GM19467 (cell line): ENCODE data around the gene TLL1.

Source experiments
- ATAC-seq: cut with Tn5 transposase; IDR thresholded peaks from one replicate; pipeline ENCODE4 v1.9.1; 2021; ENCODE audit warnings: mild to moderate bottlenecking, moderate library complexity; ENCODE audit not compliant: unreplicated experiment

TLL1 gene

GRCh38 chr4:165970703-165971420, 97.8 kb downstream of the TLL1 start:
- no peak for ATAC-seq

- ATAC-seq: no peak
These were observed 98.4 kb downstream of the TLL1 start for GRCh38 chr4:165971446-165971845.

DNA sequence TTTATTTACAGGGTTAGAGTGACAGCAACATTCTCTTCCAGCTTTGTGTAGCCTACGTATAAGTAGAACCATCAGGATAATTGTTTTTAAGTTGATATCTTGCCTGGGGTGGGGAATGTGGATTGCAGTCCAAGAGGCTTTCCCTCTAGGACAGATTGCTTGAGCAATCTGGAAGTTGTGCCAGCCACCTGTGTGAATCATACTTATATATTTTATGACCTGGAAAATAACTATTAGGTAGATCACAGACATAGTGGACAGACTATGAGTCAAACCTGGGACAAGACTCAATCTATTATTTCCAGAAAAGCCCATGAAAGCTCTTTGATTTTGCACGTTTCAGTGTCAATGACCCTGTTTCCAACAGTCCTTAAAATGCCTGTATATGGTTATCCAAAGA, 98.9 kb downstream of the TLL1 start:
- no peak for ATAC-seq

DNA sequence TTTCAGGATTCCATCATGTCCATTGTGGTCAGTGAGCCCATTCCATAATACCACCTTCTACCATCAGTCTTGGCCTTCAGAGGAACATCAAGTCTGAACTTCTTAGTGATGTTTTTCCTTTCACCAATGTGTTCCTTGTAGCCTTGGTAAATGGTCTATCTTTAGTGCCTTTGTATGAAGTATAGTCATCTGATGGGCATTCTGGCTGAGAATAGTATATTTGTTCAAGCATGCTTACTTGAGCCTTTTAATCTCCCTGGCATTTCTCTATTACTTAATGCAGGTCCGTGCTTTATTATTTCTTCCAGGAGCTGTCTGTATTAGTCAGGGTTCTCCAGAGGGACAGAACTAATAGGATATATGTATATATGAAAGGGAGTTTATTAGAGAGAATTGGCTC, 99.7 kb downstream of the TLL1 start:
- ATAC-seq: no peak

DNA sequence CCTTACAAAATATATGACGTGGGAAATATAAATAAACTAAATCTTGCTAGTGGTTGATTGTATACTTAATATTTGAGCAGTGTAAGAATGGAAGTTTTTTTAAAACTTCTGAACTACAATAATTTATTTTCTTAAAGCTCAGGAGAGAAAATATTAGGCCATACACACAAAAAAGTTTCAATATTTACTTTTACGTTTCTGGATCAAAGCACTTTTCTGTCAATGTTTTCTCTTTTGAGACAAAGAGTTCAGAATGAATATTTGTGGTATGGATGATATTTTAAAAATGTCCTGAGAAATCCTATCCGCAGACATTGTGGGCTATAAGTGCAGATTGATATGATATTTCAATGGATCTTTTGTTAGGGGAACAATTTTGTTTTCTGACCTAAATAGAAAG, 109.9 kb downstream of the TLL1 start:
- ATAC-seq: no peak

- ATAC-seq: no peak
These were observed 114.1 kb downstream of the TLL1 start for GRCh38 chr4:165986956-165987698.

GRCh38 chr4:165991325-165992180, 118.5 kb downstream of the TLL1 start:
- no peak for ATAC-seq

DNA sequence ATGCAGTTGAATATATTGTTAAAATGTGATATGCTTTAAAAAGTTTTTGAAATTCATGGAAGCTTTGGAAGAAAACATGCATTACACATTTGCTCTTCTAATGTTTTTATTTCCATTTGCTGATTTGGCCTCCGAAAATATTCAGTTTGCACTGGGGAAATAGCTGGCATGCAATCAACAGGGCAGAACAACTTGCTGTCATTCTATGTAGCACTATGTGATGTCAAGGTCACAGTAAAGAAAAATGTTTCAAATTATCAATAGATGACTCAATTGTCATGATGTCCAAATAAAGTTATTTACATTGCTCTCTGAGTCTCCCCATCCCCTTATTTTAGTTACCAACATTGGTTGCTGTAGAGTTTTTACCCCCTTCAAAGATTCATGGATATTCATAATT, 119.2 kb downstream of the TLL1 start:
- no peak for ATAC-seq

DNA sequence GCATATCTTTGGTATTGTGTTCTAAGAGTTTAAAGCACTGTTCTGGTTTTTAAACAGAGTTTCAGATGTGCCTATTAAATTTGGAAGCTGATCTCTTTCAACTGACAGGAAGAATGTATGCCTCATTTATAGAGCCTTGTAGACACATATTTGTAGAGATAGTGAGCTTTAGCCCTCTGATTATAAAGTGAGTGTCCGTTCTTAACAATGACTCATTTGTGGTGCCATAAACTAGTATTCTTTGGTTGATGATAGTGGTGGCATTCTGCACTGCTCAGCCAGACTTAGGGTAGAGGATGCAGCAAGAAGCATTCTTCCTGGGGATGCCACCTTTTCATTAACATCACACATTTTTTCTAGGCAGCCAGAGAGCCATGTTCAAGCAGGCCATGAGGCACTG, 121.7 kb downstream of the TLL1 start:
- no peak for ATAC-seq

- ATAC-seq: no peak
These were observed 130.8 kb downstream of the TLL1 start for GRCh38 chr4:166003811-166004210.

DNA sequence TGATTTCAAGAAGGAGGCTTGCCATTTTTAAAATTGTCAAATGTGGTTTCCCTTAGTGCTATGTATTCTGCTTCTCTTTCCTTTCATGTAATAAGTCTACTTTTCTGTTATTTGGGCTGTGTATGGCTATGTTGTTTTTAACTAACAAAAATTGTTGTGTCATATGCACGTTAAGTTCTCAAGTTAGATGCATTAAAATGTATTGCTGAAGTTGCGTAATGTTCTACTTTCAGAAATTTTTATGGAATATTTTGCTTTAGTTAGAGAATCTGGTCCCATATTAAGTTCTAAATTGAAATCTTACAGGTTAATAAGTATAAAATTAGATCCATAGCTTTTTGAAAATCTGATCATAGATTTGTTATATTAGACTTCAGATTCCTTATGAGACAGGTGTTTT, 133.2 kb downstream of the TLL1 start:
- ATAC-seq: no peak

GRCh38 chr4:166008510-166008909, 135.5 kb downstream of the TLL1 start:
- ATAC-seq: no peak

GRCh38 chr4:166012129-166013030, 139.3 kb downstream of the TLL1 start:
- ATAC-seq: no peak

DNA sequence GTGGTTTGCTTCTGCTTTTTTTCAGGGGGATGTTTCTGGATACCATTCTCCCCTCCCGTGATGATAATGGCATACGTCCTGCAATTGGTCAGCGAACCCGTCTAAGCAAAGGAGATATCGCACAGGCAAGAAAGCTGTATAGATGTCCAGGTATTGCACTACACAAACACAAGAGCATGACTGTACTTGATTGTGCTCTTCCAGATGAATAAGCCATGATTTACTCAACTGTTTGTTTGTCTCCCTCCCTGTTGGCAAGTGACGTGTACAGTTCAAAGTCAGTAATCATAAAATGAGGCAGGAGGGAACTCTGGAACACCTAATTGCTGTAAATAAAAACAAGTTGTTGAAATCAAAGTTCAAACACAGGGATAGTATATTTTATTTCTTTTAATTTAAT, 141.4 kb downstream of the TLL1 start:
- ATAC-seq: no peak

- no peak for ATAC-seq
These were observed 144.8 kb downstream of the TLL1 start for GRCh38 chr4:166017804-166018203.

DNA sequence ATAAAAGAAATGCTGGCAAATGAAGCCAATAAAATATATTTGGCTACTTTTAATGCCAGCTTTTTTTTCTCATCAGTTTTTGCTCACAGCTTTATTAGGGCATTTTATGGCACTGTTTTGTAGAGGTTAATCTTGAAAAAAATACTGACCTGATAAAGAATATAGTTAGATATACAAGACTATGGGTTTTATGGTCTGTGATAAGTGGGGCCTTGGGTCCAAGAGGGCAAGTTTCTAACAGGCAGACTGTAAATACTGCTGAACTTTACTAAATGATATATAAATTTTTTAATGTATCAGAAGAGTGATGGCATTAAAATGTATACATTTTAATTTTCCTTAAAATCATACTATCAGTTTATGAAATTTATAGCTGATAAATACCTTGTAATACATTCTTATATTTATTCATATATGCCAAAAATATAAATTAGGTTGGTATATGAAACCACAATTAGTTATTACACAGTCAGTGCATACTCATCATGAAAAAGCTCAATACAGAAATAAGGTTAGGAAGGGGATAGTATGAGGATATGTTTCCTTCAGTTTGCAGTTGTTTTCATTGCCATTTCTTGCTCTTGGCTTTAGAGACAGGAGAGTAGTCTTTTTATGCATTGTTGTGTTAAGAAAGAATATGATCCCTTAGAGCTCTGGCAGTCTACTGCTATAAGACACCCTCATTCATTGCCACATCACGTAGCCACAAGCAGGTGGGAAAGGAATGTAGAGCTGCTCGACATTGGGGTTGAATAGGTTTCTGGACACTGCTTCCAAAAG, 146.6 kb downstream of the TLL1 start:
- no peak for ATAC-seq

DNA sequence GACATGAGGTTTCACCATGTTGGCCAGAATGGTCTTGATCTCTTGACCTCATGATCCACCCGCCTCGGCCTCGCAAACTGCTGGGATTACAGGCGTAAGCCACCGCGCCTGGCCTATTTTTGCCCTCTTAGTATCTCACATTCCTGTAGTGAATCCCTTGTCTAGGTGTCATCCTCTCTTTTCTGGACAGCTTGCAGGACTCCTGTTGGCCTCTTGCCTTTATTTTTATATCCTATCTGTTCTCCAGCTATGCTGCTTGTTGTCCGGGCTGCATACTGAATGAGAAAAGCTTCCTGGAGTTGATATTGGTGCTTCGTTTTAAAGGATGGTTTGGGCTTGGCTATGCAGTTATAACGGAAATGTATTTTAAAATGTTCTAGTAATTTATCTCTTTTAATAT, 148.6 kb downstream of the TLL1 start:
- ATAC-seq: no peak

DNA sequence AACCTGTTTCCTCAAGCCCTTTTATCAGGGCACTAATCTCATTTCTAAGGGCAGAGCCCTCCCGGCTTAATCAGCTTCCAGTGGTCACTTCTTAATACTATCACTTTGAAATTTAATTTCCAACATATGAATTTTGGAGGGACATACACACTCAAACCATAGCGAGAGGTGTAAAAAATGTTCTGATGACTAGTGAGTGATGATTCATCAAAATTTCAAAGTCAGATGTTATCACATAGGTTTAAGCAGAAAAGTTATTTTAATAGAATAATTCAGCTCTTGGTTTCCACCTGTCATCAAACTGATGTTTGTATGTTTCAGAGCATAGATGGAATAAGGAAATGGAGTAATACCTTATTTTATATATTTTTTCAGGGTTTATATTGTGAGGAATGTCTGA, 161.9 kb downstream of the TLL1 start:
- ATAC-seq: no peak

DNA sequence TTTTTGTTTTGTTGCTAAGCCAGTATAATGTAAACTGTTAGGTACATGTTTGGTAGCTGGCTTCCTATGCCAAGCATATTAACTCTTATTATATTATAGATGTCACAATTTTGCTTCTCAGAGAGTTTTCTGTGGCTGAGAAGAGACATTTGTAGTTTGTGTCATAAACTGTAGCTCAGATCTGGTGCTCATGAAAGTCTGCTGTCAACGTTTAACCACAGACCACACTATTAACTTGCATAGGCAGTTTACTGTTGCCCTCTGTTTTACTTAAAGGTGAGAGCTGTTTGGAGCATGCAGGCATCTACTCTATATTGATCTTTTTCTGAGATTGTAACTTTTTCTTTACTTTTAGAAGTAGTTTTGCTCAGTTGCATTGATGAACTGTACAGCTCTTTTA, 166.8 kb downstream of the TLL1 start:
- ATAC-seq: no peak

GRCh38 chr4:166042510-166043055, 169.5 kb downstream of the TLL1 start:
- no peak for ATAC-seq
